Brain microvascular endothelial cell (primary cell): ENCODE data around the gene PCDHA10.
A peak's percentile ranks its signal among the peaks of the same experiment; 100 is the strongest.
"Not testable (repeated sequence)": the region's sequence is repeated elsewhere in the genome, so short reads cannot be mapped to it uniquely, and the experiment has no call there.

Experiments used
- DNase-seq: peaks from one replicate; pipeline ENCODE4 v3.0.0-alpha.2; 2020
- H3K27ac ChIP-seq: fragments of 250-450 bp; sonication (Bioruptor Pico); 2 replicates; pipeline ENCODE4 v1.5.1; 2020; ENCODE audit warnings: mild to moderate bottlenecking, moderate library complexity
- H3K27me3 ChIP-seq: fragments of 250-450 bp; sonication (Bioruptor Pico); replicated peaks from 2 replicates; pipeline ENCODE4 v1.5.1; 2020; ENCODE audit warnings: mild to moderate bottlenecking
- H3K36me3 ChIP-seq: fragments of 250-450 bp; sonication (Bioruptor Pico); replicated peaks from 2 replicates; pipeline ENCODE4 v1.5.1; 2020; ENCODE audit warnings: mild to moderate bottlenecking
- H3K4me3 ChIP-seq: 2 replicates; pipeline ENCODE4 v1.5.1; 2011; ENCODE audit warnings: low read depth, mild to moderate bottlenecking, control low read depth, low read length, moderate library complexity
- CTCF ChIP-seq: IDR thresholded peaks from 2 replicates; pipeline ENCODE4 v1.5.1; 2011; ENCODE audit warnings: low read depth, mild to moderate bottlenecking, moderate library complexity, low read length, control low read depth, inconsistent platforms; ENCODE audit errors: missing control alignments
- in situ Hi-C: cut with HindIII; loops from 2 replicates; pipeline ENCODE4 v1.10.0; 2017; ENCODE audit warnings: low sequenced_read_pairs, low pct_ligation_motif_present

Gene PCDHA10

GRCh38 chr5:140868721-140869554 lies 13.2 kb downstream of the PCDHA10 start, which contains the start of gene PCDHA11:
PCDHA11 (plus strand) TSS chr5:140868957; CDS start chr5:140869104, 147 bp downstream.
- in situ Hi-C loops: no loop called here
- Histone ChIP-seq H3K27me3 (no peaks in the 10 kb centered on the region), H3K4me3 (no peak within 1 kb of the TSS), H3K36me3 (no peaks in the 10 kb centered on the region), H3K27ac (no peak within 1 kb of the TSS)
- DNase-seq: no peak
- TF ChIP-seq CTCF: peak; percentile 17

DNA sequence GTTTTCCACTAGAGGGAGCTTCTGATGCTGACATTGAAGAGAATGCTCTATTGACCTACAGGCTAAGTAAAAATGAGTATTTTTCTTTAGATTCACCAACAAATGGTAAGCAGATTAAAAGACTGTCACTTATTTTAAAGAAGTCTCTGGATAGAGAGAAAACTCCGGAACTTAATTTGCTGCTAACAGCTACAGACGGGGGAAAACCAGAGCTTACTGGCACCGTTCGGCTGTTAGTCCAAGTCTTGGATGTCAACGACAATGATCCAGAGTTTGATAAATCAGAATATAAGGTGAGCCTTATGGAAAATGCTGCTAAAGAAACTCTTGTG lies 13.8 kb downstream of the PCDHA10 start:
- H3K4me3 ChIP-seq: no peak overlapping the region
- no peak overlapping the region for H3K27ac ChIP-seq
- no peaks in the 10 kb centered on the region for H3K27me3 ChIP-seq
- no peaks in the 10 kb centered on the region for H3K36me3 ChIP-seq
- no peak for DNase-seq
- in situ Hi-C loops: no loop called here
- no peak for TF ChIP-seq CTCF

GRCh38 chr5:140870221-140871201 lies 14.8 kb downstream of the PCDHA10 start:
- Histone ChIP-seq H3K27ac (no peak overlapping the region), H3K4me3 (no peak overlapping the region), H3K36me3 (no peaks in the 10 kb centered on the region), H3K27me3 (no peaks in the 10 kb centered on the region)
- DNase-seq: no peak
- in situ Hi-C loops: no loop called here
- TF ChIP-seq CTCF: no peak

DNA sequence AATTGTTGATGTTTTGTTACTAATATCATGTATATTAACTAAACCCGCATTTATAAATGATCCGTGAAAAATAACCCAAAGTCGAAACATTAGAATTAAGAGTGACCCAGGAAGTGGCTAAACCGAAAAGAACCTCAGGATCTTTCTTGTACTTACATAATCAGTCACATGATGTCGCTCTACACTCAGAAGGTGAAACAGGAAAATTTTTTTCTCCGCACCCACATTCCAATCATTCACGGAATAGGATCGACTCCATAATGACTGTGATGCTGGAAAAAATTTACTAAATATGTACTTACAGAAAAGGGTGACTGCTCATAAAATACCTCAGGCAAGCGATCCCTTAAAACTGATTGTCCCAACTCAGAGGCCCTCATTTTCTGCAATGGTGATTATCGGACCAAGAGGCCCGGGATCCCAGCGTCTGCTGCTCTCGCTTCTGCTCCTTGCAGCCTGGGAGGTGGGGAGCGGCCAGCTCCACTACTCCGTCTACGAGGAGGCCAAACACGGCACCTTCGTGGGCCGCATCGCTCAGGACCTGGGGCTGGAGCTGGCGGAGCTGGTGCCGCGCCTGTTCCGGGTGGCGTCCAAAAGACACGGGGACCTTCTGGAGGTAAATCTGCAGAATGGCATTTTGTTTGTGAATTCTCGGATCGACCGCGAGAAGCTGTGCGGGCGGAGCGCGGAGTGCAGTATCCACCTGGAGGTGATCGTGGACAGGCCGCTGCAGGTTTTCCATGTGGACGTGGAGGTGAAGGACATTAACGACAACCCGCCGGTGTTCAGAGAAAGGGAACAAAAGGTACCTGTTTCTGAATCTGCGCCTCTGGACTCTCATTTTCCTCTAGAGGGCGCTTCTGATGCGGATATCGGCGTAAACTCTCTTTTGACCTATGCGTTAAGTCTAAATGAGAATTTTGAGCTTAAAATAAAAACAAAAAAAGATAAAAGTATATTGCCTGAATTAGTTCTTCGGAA lies 19.7 kb downstream of the PCDHA10 start, which contains the start of gene PCDHA12:
TSS of gene PCDHA12 (plus strand) at position 224 of the 981 bp plus-strand sequence. CDS start at position 389, 165 bp downstream.
- TF ChIP-seq CTCF: no peak

GRCh38 chr5:140876541-140877261 lies 21.0 kb downstream of the PCDHA10 start:
- H3K36me3 ChIP-seq, in situ Hi-C loops, H3K4me3 ChIP-seq: not testable (repeated sequence)

More for the DNA sequence above, 19.7 kb downstream of the PCDHA10 start, which contains the start of gene PCDHA12:
- Histone ChIP-seq H3K36me3 (no peaks in the 10 kb centered on the region), H3K27me3 (no peaks in the 10 kb centered on the region), H3K27ac (no peak within 1 kb of the TSS), H3K4me3 (no peak within 1 kb of the TSS)
- DNase-seq: no peak
- in situ Hi-C loops: no loop called here

More at GRCh38 chr5:140876541-140877261, 21.0 kb downstream of the PCDHA10 start:
- H3K27ac ChIP-seq, DNase-seq, H3K27me3 ChIP-seq: not testable (repeated sequence)
